GM12801 (cell line): Measurements from ENCODE around the gene PHAF1.

Experiments used
- CTCF ChIP-seq: IDR thresholded peaks from one replicate; pipeline ENCODE4 v1.5.1; 2011; ENCODE audit warnings: control low read depth; ENCODE audit not compliant: insufficient read length; ENCODE audit errors: extremely low read depth

Gene PHAF1

DNA sequence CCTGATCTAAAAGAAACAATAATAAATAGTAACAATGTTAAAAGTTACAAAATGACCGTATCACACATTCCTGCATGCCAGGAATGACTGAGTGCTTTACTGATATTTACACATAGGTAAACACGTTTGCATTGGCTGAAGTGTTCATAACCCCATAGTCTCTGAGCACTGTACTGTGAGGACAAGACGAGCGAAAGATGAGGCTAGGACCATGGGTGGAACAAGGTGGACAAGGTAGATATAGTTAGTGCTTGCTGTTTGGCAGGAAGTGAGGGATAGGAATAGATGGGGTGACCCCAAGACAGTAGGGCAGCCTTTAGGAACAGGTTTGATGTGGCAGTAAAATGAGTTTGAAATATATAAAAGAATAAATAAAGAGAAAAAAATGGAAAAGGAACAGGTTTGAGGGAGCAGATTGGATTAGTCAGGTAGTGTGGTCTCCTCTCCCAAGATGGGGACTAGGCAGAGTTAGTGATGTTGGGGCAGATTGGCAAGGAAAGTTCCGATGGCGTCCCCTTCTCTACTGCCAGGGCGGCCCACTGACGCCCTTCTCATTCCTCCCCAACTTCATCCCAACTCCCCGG, 81.8 kb downstream of the PHAF1 start:
- no peak for TF ChIP-seq CTCF

GRCh38 chr16:67191995-67192681, 82.4 kb downstream of the PHAF1 start, which contains the start of gene E2F4:
Gene E2F4 (plus strand): TSS chr16:67192155. CDS start chr16:67192228, 73 bp downstream.
- TF ChIP-seq CTCF: no peak

DNA sequence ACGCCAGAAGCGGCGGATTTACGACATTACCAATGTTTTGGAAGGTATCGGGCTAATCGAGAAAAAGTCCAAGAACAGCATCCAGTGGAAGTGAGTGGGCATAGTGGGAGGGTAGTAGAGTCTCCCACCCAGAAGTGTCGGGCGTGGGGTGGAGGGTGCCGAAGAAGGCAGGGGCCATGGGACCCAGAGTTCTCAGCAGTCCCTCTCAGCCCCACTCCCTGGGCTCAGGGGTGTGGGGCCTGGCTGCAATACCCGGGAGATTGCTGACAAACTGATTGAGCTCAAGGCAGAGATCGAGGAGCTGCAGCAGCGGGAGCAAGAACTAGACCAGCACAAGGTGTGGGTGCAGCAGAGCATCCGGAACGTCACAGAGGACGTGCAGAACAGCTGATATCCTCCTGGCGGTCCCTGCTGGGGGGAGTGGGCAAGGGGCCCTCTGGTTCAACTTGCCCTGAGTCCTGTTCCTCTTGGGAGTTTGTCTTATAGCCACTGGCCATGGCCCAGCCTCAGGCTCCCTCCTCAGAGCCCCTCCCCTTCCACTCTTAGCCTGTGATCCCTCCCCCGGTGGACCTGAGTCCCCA, 83.1 kb downstream of the PHAF1 start:
- no peak for TF ChIP-seq CTCF

DNA sequence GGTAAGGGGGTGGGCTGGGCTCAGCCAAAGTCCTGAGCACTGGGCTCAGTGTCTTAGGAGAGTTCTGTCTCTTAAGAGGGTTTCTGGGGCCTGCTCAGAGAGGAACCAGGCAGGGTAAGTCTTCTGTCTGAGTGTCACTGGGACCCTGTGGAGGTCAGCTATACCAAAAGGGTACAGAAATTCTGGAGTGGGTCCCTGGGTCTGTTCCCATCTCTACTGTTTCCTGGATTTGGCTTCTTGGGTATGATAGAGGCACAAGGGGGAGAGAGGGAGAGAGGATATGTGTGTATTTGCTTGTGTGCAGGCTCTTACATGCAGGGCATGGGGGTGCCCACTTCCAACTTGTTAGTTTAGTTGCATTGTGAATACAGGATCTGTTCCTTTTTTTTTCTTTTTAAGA, 83.8 kb downstream of the PHAF1 start:
- TF ChIP-seq CTCF: no peak

DNA sequence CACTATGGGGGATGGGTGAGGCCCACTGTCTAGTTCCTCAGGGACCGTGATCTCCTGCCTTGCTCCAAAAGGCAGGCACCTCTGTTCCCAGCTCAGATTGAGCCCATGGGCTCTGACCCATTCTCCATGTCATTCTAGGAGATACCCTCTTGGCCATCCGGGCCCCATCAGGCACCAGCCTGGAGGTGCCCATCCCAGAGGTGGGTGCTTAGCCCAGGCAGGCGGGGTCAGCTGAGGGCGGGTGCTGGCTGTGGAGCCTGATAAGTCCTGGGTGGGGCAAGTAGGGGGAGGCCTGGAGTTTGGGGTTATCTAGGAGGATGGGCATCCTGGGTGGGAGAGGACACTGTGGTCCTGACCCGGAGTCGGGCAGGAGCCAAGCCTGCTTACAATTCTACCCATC, 84.5 kb downstream of the PHAF1 start:
- TF ChIP-seq CTCF: no peak

DNA sequence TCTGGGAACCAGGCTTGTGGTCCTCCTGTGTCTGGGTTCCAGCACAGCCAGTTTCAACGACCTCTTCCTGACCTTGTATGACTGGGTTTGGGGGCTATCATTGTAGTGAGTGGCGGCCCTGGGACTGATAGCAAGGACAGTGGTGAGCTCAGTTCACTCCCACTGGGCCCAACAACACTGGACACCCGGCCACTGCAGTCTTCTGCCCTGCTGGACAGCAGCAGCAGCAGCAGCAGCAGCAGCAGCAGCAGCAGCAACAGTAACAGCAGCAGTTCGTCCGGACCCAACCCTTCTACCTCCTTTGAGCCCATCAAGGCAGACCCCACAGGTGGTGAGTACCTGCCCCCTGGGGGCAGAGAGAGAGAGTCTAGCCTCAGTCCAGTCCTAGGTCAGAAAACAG, 85.9 kb downstream of the PHAF1 start:
- no peak for TF ChIP-seq CTCF

GRCh38 chr16:67196881-67197280, 87.1 kb downstream of the PHAF1 start:
- no peak for TF ChIP-seq CTCF
